ENCODE measurements around the gene CRADD. TPM values are rescaled to one million over a fixed set of nuclear protein-coding genes. Genes with fewer than 3 reads are reported as not detected.
A peak's percentile ranks its signal among the peaks of the same experiment; 100 is the strongest.

The CRADD gene
- total RNA-seq, 1 donor, result 12.5 TPM

DNA sequence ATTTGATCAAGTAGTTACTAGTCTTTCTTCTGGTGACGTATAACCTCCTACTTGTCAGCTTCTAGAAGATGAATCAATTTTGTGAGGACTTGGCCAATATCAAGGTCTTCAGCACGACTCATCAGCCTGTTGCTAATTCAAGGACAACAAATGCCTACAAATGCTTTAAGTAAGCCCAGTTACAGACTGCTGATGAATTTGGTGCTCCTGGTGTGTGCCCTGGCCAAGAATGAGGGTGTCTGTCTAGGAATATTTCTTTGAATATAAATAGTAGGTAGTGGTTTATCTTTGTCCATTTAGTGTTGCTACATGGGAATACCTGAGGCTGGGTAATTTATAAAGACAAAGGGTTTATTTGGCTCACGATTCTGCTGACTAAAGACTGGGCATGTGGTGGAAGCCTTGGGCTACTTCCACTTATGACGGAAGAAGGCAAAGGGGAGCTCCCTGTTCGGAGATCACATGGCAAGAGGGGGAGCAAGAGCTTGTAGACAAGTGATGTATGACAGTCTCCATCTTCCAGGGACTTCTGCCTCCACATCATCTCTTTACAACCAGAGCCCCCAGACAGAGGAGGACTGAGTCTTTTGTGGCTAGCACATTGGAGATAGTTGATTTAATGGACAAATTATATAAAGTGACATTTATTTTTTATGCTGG, 180.2 kb downstream of the CRADD start:
- TF ChIP-seq, protein P1, sequence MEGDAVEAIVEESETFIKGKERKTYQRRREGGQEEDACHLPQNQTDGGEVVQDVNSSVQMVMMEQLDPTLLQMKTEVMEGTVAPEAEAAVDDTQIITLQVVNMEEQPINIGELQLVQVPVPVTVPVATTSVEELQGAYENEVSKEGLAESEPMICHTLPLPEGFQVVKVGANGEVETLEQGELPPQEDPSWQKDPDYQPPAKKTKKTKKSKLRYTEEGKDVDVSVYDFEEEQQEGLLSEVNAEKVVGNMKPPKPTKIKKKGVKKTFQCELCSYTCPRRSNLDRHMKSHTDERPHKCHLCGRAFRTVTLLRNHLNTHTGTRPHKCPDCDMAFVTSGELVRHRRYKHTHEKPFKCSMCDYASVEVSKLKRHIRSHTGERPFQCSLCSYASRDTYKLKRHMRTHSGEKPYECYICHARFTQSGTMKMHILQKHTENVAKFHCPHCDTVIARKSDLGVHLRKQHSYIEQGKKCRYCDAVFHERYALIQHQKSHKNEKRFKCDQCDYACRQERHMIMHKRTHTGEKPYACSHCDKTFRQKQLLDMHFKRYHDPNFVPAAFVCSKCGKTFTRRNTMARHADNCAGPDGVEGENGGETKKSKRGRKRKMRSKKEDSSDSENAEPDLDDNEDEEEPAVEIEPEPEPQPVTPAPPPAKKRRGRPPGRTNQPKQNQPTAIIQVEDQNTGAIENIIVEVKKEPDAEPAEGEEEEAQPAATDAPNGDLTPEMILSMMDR (IDR thresholded peaks at IDR 0.05; ENCODE audit: insufficient read depth, low read depth, low read length), result no peak
- no peak overlapping the region for H3K4me3 ChIP-seq (ENCODE audit: low read depth, low read length)
- no peak for DNase-seq (ENCODE audit: low read depth)

- H3K4me3 ChIP-seq (ENCODE audit: low read depth, low read length), result no peak overlapping the region
Observed at GRCh38 chr12:93857991-93858447, 180.8 kb downstream of the CRADD start.

DNA sequence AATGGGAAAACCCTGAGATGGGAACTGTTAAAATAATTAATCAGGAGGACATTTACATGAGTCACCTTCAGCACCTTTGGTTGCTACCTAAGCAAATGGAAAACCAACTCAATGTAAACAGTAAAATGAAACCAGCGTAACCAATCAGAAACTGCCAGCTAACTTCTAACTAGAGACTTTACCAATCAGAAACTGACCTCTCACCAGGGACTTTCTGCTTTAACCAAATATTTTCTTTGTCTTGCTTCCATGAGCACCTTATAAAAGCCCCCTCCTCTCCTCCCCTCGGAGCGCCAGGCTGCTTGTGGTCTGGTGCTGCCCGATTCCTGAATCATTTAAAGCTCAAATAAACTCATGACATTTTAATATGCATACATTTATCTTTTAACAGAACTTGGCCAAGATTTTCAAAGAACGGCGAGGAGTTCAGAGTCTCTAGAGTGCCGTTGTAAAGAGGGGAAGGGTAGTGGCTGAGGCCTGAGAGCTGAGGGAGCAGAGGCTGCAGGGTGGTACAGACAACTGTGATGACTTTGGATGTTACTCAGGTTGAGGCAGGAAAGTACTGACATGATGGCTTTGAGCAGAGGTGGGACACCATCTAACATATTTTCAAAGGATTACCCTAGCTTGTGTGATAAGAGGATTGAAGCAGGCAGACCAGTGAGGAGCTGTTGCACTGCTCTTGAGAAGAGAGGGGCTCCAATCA, 183.6 kb downstream of the CRADD start:
- TF ChIP-seq, protein P1 (IDR thresholded peaks at IDR 0.05; ENCODE audit: insufficient read depth, low read depth, low read length), result no peak
- no peak overlapping the region for H3K4me3 ChIP-seq (ENCODE audit: low read depth, low read length)
- no peak for DNase-seq (ENCODE audit: low read depth)

More at GRCh38 chr12:93857991-93858447, 180.8 kb downstream of the CRADD start:
- DNase-seq (ENCODE audit: low read depth), result no peak
- TF ChIP-seq, protein P1 (IDR thresholded peaks at IDR 0.05; ENCODE audit: insufficient read depth, low read depth, low read length), result no peak

GRCh38 chr12:93862424-93862823, 185.2 kb downstream of the CRADD start:
- TF ChIP-seq, protein P1 (IDR thresholded peaks at IDR 0.05; ENCODE audit: insufficient read depth, low read depth, low read length), result no peak
- DNase-seq (ENCODE audit: low read depth), result no peak
- H3K4me3 ChIP-seq (ENCODE audit: low read depth, low read length), result no peak overlapping the region

- no peak for DNase-seq (ENCODE audit: low read depth)
- TF ChIP-seq, protein P1 (IDR thresholded peaks at IDR 0.05; ENCODE audit: insufficient read depth, low read depth, low read length), result no peak
- no peak overlapping the region for H3K4me3 ChIP-seq (ENCODE audit: low read depth, low read length)
Observed at GRCh38 chr12:93865751-93866150, 188.6 kb downstream of the CRADD start.

DNA sequence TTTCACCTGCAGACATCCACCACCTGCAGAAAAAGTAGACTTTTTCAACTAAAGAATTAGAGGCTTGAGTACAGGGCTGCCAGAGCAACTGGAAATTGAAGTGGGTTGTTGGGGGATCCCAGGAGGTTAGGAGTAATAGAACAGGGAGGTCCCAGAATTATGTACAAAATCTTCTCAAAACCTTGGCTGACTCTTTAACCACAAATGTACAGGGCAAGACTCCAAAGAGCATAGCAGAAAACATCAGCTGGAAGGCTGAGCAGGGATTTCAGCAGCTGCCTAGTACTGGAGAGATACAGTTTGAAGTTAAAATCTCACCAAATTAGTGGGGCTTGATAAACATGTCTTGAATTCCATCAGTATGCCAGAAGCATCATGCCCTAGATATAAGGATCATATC, 191.6 kb downstream of the CRADD start:
- TF ChIP-seq, protein P1 (IDR thresholded peaks at IDR 0.05; ENCODE audit: insufficient read depth, low read depth, low read length), result no peak
- no peak overlapping the region for H3K4me3 ChIP-seq (ENCODE audit: low read depth, low read length)
- peak; percentile 62 for DNase-seq (ENCODE audit: low read depth)
